HUES6 (cell line): ENCODE data around the gene UGCG.

ENCODE experiments used
- H3K27ac ChIP-seq: 2 replicates; pipeline ENCODE4 v1.7.0; 2013; ENCODE audit warnings: low read depth, mild to moderate bottlenecking, low read length, inconsistent platforms
- H3K27me3 ChIP-seq: 2 replicates; pipeline ENCODE4 v1.6.1; 2013; ENCODE audit warnings: low read length; ENCODE audit not compliant: control insufficient read depth, insufficient read depth
- H3K36me3 ChIP-seq: 2 replicates; pipeline ENCODE4 v1.6.1; 2013; ENCODE audit warnings: low read length; ENCODE audit not compliant: control insufficient read depth, insufficient read depth
- H3K4me1 ChIP-seq: 2 replicates; pipeline ENCODE4 v1.6.1; 2013; ENCODE audit warnings: low read length; ENCODE audit not compliant: control insufficient read depth, insufficient read depth
- H3K4me3 ChIP-seq: 2 replicates; pipeline ENCODE4 v1.5.1; 2013; ENCODE audit warnings: low read depth, low read length
- H3K9ac ChIP-seq: one replicate; pipeline ENCODE4 v1.6.1; 2013; ENCODE audit warnings: mild to moderate bottlenecking, low read length
- H3K9me3 ChIP-seq: 2 replicates; pipeline ENCODE4 v1.6.1; 2013; ENCODE audit warnings: low read depth, low read length; ENCODE audit not compliant: control insufficient read depth, insufficient read depth

Gene UGCG

DNA sequence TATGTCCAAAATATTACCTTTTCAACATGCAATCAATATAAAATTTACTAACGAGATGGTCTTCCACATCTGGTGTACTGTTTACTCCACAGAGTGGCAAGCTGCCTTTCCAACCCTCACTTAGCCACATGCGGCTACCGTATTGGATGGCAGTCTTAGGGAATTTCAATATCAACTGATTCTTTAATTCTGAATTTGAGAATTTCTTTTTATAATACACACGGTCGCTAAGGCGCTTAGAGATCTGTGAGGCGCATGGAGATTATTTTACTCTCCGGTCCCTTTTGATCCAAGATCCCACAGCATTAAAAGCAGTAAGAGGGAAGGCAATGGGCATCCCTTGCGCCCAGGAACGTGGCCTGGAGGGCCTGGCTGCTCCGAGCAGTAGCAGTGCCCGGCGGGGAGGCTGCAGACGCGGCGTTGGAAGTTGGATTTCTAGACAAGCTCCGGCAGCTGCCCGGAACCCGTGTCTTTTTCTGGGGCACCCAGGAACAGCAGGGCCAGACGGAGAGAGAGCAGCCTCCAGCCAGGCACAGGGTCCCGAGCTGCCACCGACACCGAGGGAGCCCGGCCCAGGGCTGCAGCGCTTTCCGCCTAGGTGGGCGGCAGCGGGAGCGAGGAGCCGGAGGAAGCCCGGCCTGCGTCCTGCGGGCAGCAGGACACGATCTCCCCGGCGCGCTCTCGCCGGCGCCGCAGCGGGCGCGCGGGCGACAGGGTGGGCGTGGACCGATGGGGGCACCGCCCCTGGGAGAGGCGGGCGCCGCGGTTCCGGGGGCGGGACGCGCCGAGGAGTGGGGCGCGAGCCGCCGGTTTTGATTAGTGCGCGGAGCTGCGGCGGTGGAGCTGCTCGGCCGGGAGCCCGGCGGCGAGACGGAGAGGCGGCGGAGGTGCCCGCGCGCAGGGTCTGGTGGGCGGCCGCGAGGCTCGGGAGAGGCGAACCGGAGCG lies at the start of gene UGCG:
Gene UGCG, plus strand, starts transcription at position 819 of the 946 bp plus-strand sequence. CDS start 402 bp downstream, outside the sequence.
- H3K27me3 ChIP-seq = no peaks in the 10 kb centered on the region
- no peaks in the 10 kb centered on the region for H3K9me3 ChIP-seq
- peak within 1 kb of the TSS; percentile 79 for H3K9ac ChIP-seq
- no peaks in the 10 kb centered on the region for H3K36me3 ChIP-seq
- peaks cover 12% of the 10 kb centered on the region for H3K4me1 ChIP-seq
- H3K4me3 ChIP-seq = peak within 1 kb of the TSS; percentile 81
- H3K27ac ChIP-seq = peak within 1 kb of the TSS; percentile 83; the same call in 1 of the 2 replicates

GRCh38 chr9:111851553-111851952 lies 45.1 kb upstream of the UGCG start:
- Histone ChIP-seq H3K4me3 (no peak overlapping the region), H3K27me3 (no peaks in the 10 kb centered on the region), H3K27ac (no peak overlapping the region)

DNA sequence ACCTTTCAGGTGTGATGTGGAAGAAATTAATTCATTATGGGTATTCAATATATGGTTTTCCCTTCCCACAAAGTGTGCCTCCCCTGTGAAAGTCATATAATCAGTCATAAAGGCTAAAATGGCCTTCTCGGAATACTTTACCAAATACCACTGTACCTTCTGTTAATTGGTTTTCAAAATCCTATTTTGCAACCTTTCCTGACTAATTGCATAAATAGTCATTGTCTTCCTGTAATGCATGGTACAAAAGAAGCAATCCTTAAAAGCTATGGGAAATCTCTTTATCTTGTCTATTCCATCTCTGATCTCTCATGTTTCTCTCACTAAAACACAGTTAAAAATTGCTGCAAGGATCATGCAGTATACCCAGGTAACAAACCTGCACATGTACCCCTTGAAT lies 44.3 kb upstream of the UGCG start:
- Histone ChIP-seq H3K36me3 (no peaks in the 10 kb centered on the region), H3K27ac (no peak overlapping the region), H3K4me1 (no peaks in the 10 kb centered on the region), H3K4me3 (no peak overlapping the region), H3K9ac (no peak overlapping the region), H3K9me3 (no peaks in the 10 kb centered on the region), H3K27me3 (no peaks in the 10 kb centered on the region)

More at GRCh38 chr9:111851553-111851952, 45.1 kb upstream of the UGCG start:
- Histone ChIP-seq H3K9me3 (no peaks in the 10 kb centered on the region), H3K9ac (no peak overlapping the region), H3K36me3 (no peaks in the 10 kb centered on the region), H3K4me1 (no peaks in the 10 kb centered on the region)

DNA sequence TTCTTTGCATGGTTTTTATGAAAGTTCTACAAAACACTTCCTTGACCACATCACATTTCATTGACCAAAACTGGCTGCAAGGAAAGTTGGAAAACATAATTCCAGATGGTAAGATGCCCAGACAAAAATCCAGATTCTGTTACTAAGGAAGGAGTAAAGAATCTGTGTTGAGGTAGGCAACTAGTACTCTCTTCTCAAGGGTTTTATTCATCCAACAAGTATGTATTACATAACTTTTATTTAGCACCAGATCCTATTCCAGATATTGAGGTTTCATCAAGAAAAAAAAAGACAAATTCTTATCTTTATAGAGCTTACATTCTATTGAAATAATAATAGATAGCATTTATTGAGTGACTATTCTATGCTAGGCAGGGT lies 43.2 kb upstream of the UGCG start:
- Histone ChIP-seq H3K4me1 (no peaks in the 10 kb centered on the region), H3K9ac (no peak overlapping the region), H3K4me3 (no peak overlapping the region), H3K27me3 (no peaks in the 10 kb centered on the region), H3K36me3 (no peaks in the 10 kb centered on the region), H3K9me3 (no peaks in the 10 kb centered on the region), H3K27ac (no peak overlapping the region)

DNA sequence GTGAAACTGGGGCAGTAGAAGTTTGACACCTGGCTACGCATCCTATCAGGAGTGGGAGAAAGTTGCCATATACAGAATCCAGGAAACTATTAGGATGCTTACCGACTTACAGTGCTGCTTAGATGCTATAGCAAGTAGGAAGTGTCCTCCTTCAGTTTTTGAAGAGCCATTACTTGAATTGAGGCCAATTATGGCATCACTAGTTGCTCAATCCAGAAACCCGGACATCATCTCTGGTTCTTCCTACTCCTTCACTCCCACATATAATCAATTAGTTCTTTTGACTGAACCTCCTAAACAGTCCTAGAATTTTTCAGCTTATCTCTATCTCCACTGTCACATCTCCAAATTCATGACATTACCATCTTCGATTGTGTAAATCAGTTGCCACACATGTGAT lies 41.8 kb upstream of the UGCG start:
- no peak overlapping the region for H3K9ac ChIP-seq
- no peaks in the 10 kb centered on the region for H3K36me3 ChIP-seq
- no peaks in the 10 kb centered on the region for H3K9me3 ChIP-seq
- H3K27ac ChIP-seq = no peak overlapping the region
- H3K4me3 ChIP-seq = no peak overlapping the region
- no peaks in the 10 kb centered on the region for H3K27me3 ChIP-seq
- H3K4me1 ChIP-seq = no peaks in the 10 kb centered on the region

DNA sequence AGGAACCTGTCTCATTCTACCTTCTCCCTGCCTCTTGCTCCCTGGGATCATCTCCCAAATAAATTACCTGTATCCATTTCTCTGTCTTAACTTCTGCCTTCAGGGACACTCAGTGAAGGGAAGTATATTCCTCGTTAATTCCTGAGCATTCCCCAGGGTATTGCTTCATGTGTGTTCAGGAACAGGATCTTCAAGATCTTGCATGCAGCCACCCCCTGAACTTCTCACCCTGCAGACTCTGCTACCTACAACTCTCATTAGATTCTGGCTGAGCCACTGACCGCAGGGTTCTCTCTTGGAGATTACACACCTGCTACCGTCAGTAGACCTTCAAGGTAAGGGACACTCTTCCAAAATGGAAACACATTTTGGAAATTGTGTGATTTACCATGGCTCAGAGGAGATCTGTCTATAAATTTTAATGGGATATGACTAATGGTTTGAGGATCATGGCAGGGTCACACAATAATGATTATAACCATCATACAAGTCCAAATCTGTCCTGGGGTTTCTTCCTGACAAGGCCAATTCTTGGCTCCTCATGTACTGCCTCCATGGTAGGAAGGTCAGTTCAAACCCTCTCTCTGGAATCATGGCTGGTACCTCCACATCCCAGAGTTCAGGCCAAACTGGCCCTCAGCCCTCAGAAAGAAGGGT lies 38.9 kb upstream of the UGCG start:
- no peaks in the 10 kb centered on the region for H3K9me3 ChIP-seq
- H3K27ac ChIP-seq = no peak overlapping the region
- no peak overlapping the region for H3K4me3 ChIP-seq
- H3K36me3 ChIP-seq = no peaks in the 10 kb centered on the region
- H3K4me1 ChIP-seq = no peaks in the 10 kb centered on the region
- no peaks in the 10 kb centered on the region for H3K27me3 ChIP-seq
- no peak overlapping the region for H3K9ac ChIP-seq

GRCh38 chr9:111860443-111860842 lies 36.2 kb upstream of the UGCG start:
- H3K9me3 ChIP-seq = no peaks in the 10 kb centered on the region
- H3K27ac ChIP-seq = no peak overlapping the region
- no peak overlapping the region for H3K4me3 ChIP-seq
- no peaks in the 10 kb centered on the region for H3K36me3 ChIP-seq
- no peak overlapping the region for H3K9ac ChIP-seq
- no peaks in the 10 kb centered on the region for H3K4me1 ChIP-seq
- H3K27me3 ChIP-seq = no peaks in the 10 kb centered on the region

DNA sequence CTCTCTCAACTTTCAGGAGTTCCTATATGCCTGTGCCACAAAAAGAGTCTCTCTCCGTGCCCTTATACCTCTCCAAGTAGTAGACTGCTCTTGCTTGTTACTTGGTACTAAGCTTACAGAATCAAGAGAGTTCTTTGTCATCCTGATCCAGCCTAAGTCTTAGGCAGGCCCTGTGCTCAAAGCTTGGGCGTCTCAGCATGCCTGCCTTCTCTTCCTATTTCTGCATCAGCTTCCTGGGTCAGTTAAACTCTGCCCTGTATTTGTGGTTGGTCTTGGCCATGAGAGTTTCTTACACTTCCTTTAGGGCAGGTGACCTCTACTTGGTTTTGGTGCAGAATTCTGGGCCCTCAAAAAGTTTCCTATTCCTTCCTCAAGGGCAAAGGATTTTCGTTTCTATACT lies 33.0 kb upstream of the UGCG start:
- Histone ChIP-seq H3K9ac (no peak overlapping the region), H3K4me3 (no peak overlapping the region), H3K27me3 (no peaks in the 10 kb centered on the region), H3K4me1 (no peaks in the 10 kb centered on the region), H3K36me3 (no peaks in the 10 kb centered on the region), H3K9me3 (peaks cover 6% of the 10 kb centered on the region; the same call in 1 of the 2 replicates), H3K27ac (no peak overlapping the region)

- peaks cover 8% of the 10 kb centered on the region; the same call in 1 of the 2 replicates for H3K9me3 ChIP-seq
- peaks cover 11% of the 10 kb centered on the region; the same call in 1 of the 2 replicates for H3K4me1 ChIP-seq
- H3K27ac ChIP-seq = no peak overlapping the region
- H3K36me3 ChIP-seq = no peaks in the 10 kb centered on the region
- H3K9ac ChIP-seq = no peak overlapping the region
- no peaks in the 10 kb centered on the region for H3K27me3 ChIP-seq
- H3K4me3 ChIP-seq = no peak overlapping the region
Observed at GRCh38 chr9:111866976-111867375, 29.6 kb upstream of the UGCG start.

GRCh38 chr9:111868475-111868874 lies 28.1 kb upstream of the UGCG start:
- H3K9me3 ChIP-seq = peaks cover 8% of the 10 kb centered on the region; the same call in 1 of the 2 replicates
- H3K9ac ChIP-seq = no peak overlapping the region
- no peaks in the 10 kb centered on the region for H3K36me3 ChIP-seq
- H3K4me3 ChIP-seq = no peak overlapping the region
- H3K27ac ChIP-seq = no peak overlapping the region
- peaks cover 11% of the 10 kb centered on the region; the same call in 1 of the 2 replicates for H3K4me1 ChIP-seq
- no peaks in the 10 kb centered on the region for H3K27me3 ChIP-seq
